ENCODE results near the gene SKIDA1.

GRCh38 chr10:21487416-21488180 is 37.9 kb downstream of the SKIDA1 start:
- TF ChIP-seq CTCF (IDR thresholded peaks at IDR 0.05), result no peak
- TF ChIP-seq POLR2A (IDR thresholded peaks at IDR 0.05), result no peak
- TF ChIP-seq EP300 (IDR thresholded peaks at IDR 0.05), result no peak
- TF ChIP-seq POLR2AphosphoS5 (IDR thresholded peaks at IDR 0.05), result no peak

All from stomach (tissue), 4 donors.